Lower lobe of right lung (tissue), 2 donors: Measurements from ENCODE around the gene SLC24A3. TPM values are rescaled to one million over a fixed set of nuclear protein-coding genes. Genes with fewer than 3 reads are reported as not detected.

Experiments used
- ATAC-seq, 2 donors: fragments of 200-7000 bp; cut with Tn5 transposase; one replicate each; pipeline ENCODE4 v1.9.1; 2020 to 2022; ENCODE audit warnings: mild to moderate bottlenecking in 2 of 2, moderate library complexity in 2 of 2
- DNase-seq: peaks from one replicate; pipeline ENCODE4 v3.0.0-alpha.2; 2020
- H3K27ac ChIP-seq: fragments of 200-600 bp; one replicate; pipeline ENCODE4 v1.8.0; 2022
- H3K27me3 ChIP-seq: fragments of 200-600 bp; one replicate; pipeline ENCODE4 v1.8.0; 2022; ENCODE audit warnings: low read depth
- H3K36me3 ChIP-seq: fragments of 200-600 bp; one replicate; pipeline ENCODE4 v1.8.0; 2022; ENCODE audit warnings: mild to moderate bottlenecking
- H3K4me1 ChIP-seq: fragments of 200-600 bp; one replicate; pipeline ENCODE4 v1.8.0; 2022
- H3K4me3 ChIP-seq: fragments of 200-600 bp; one replicate; pipeline ENCODE4 v1.8.0; 2022; ENCODE audit warnings: mild to moderate bottlenecking
- H3K9me3 ChIP-seq: fragments of 200-600 bp; one replicate; pipeline ENCODE4 v1.8.0; 2022
- intact Hi-C: fragments of 100-400 bp; cut with DNase I; formaldehyde crosslinking; loops from one replicate; pipeline ENCODE4 v1.11.0; 2022
- total RNA-seq: library from RNA; stranded (reverse); fragmentation: NEBNext Ultra II Directional; extraction: Animal tissue kit (Norgen Biotek cat#: 25700); gene quantifications from one replicate; pipeline ENCODE4 v1.2.1, GENCODE V29; 2021
- TF ChIP-seq, protein P1 (sequence below): fragments of 200-600 bp; IDR thresholded peaks from one replicate; pipeline ENCODE4 v1.8.0; 2022; ENCODE audit warnings: antibody characterized with exemption, mild to moderate bottlenecking
- donor health status: DM: no; HTN: yes; CAD: no; lungs with severe emphysema.

The SLC24A3 gene
- total RNA-seq, 1 donor from 2014 or later, result 7.9 TPM

DNA sequence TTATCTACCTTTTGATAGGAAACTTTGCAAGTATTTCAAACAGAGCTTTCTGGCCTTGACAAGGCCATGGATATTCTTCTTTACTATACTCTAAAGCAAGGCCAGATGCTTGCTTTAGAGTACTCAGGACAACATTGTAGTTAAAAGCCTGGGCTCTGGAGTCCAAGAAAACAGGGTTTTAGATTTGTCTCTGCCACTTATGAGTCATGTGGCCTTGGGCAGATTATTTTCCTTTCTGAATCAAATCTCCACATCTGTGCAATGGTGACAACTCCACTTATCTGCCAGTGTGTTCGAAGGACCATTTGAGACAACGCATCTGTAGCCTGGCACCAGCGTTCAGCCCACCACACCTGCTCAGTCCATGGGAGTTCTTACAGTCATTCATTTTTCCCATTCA lies 279.7 kb downstream of the SLC24A3 start:
- H3K4me3 ChIP-seq, result no peak overlapping the region
- H3K27ac ChIP-seq, result no peak overlapping the region
- no peaks in the 10 kb centered on the region for H3K9me3 ChIP-seq
- no peaks in the 10 kb centered on the region for H3K4me1 ChIP-seq
- no peaks in the 10 kb centered on the region for H3K27me3 ChIP-seq
- TF ChIP-seq, protein P1, sequence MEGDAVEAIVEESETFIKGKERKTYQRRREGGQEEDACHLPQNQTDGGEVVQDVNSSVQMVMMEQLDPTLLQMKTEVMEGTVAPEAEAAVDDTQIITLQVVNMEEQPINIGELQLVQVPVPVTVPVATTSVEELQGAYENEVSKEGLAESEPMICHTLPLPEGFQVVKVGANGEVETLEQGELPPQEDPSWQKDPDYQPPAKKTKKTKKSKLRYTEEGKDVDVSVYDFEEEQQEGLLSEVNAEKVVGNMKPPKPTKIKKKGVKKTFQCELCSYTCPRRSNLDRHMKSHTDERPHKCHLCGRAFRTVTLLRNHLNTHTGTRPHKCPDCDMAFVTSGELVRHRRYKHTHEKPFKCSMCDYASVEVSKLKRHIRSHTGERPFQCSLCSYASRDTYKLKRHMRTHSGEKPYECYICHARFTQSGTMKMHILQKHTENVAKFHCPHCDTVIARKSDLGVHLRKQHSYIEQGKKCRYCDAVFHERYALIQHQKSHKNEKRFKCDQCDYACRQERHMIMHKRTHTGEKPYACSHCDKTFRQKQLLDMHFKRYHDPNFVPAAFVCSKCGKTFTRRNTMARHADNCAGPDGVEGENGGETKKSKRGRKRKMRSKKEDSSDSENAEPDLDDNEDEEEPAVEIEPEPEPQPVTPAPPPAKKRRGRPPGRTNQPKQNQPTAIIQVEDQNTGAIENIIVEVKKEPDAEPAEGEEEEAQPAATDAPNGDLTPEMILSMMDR, result no peak
- no peaks in the 10 kb centered on the region for H3K36me3 ChIP-seq
- ATAC-seq (no peak), DNase-seq (no peak)
- intact Hi-C loops, result no loop called here

DNA sequence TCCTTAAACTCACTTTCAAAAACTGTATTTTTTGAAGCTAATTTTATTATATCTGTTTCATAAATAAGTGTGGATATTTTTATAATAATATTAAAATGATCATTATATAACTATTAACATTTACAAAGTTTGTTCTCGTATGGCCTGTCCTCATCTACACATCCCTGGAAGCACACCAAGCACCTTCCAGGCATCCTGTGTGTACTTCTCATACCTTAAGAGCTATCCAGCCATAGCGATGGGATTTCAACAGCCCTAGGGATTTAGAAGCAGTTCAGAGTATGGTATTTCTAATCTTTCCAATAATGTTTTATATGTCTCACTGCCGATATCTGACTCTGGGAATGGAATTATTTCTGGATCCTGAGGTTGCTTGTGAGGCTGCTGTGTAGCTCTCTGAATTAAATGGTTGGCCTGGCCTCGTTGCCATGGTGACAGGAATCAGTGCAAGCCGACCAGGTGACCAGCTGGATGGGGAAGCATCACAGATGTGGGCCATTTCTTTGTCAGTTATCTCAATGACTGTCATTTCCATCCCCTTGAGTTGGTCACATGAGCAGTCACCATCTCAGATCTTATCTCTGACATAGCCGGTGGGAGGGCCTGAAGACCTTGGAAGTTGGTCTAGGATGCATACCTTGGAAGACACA lies 280.4 kb downstream of the SLC24A3 start:
- TF ChIP-seq, protein P1, result no peak
- Histone ChIP-seq H3K27ac (no peak overlapping the region), H3K9me3 (no peaks in the 10 kb centered on the region), H3K4me1 (no peaks in the 10 kb centered on the region), H3K36me3 (no peaks in the 10 kb centered on the region), H3K4me3 (no peak overlapping the region), H3K27me3 (no peaks in the 10 kb centered on the region)
- DNase-seq (no peak), ATAC-seq (no peak)
- intact Hi-C loops, result no loop called here

DNA sequence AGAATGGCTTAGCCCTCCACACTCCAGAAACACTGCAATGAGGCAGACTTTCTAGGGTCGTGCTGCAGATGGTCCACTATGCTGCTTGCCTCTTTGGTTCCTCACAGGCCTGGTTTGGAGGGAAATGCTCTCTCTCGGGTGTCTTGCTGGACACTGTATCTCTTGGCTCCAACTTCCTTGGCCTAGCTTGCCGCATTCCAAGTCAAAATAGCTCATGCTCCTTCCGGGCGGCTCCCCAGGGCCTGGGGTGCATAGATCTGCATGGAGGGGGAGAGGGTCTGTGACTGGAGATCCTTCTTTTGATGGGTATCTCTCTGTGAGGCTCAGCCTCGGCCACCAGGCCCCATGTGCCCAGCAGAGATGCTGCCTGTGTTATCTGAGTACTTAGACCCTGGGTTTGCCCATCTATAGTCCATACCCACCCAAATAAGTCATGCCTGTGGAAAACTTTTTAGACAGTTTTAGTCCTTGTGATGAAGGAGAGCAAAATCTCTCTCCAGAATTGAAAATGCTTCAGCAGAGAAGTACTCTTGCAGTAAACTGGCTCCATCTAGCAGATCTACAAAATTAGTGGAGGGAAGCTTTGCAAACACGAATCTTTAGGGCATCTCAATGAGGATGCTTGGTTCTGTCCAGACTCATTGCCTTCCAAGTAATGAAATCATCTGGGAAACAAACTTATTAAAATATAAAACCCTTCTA lies 281.5 kb downstream of the SLC24A3 start:
- DNase-seq (no peak), ATAC-seq (no peak)
- Histone ChIP-seq H3K27me3 (no peaks in the 10 kb centered on the region), H3K9me3 (no peaks in the 10 kb centered on the region), H3K27ac (no peak overlapping the region), H3K4me1 (no peaks in the 10 kb centered on the region), H3K4me3 (no peak overlapping the region), H3K36me3 (no peaks in the 10 kb centered on the region)
- TF ChIP-seq, protein P1, result no peak
- intact Hi-C loops, result no loop called here

DNA sequence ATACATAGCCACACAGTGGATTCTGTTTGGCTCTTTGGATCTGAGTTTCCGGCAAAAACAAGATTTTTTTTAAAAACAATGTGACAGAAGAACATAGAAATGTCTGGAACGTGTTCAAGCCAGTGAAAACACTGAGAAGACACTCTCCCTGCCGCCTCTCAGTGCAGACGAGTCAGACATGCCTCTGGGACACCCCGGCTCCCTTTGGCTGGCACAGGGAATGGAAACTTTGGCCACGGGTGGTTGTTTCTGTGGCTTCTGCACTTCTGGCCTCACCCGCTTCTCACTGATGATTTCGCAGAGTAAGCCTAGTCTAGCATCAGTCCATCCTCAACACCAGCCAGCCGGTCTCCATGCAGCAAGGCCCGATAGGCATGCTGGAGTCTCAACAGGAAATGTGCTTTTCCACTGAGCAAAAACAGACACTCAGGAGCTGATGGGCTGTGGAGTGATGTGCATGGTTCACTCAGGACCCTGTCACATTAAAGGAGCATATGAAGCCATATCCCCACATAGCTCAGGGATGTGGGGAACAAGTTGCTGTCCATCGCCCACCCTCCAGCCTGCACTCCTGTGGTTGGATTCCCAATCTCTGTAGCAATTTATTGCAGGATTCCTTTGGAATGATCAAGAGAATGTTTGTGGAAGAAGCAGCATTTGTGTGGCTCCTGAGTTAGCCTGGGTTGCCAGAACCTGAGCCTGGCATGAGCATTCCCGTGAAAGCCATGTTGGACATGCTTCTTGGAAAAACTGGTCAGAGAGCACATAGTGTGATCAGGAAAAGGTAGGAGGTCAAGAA lies 283.7 kb downstream of the SLC24A3 start:
- intact Hi-C loops, result no loop called here

DNA sequence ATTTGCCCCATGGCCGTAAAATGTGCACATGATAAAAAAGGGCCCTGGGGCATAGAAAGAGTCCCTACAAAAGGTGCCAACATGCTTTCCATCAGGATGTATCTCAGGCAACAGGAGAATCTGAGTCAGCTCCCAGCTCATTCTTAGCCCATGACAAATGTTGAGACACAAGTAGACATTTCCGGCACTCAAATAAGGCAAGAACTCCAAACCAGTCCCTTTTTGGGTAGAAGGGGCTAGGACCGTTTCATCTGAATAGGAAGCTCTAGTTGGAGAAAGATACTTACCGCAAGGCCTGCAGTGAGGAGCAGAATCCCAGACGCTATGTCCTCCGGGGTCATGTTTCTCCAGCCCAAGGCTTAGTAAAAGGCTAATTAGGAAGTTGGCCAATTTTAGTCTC lies 284.6 kb downstream of the SLC24A3 start:
- intact Hi-C loops, result no loop called here
- no peaks in the 10 kb centered on the region for H3K4me1 ChIP-seq
- ATAC-seq (no peak), DNase-seq (no peak)
- no peaks in the 10 kb centered on the region for H3K27me3 ChIP-seq
- H3K4me3 ChIP-seq, result no peak overlapping the region
- no peaks in the 10 kb centered on the region for H3K9me3 ChIP-seq
- H3K36me3 ChIP-seq, result no peaks in the 10 kb centered on the region
- TF ChIP-seq, protein P1, result no peak
- no peak overlapping the region for H3K27ac ChIP-seq

More for the DNA sequence above, 283.7 kb downstream of the SLC24A3 start:
- TF ChIP-seq, protein P1, result no peak
- no peak overlapping the region for H3K27ac ChIP-seq
- H3K4me3 ChIP-seq, result no peak overlapping the region
- H3K4me1 ChIP-seq, result no peaks in the 10 kb centered on the region
- DNase-seq (no peak), ATAC-seq (no peak)
- no peaks in the 10 kb centered on the region for H3K27me3 ChIP-seq
- H3K36me3 ChIP-seq, result no peaks in the 10 kb centered on the region
- no peaks in the 10 kb centered on the region for H3K9me3 ChIP-seq
